ENCODE measurements around the gene PTPRF.

The PTPRF gene

GRCh38 chr1:43608827-43609226 lies 78.1 kb downstream of the PTPRF start:
- no peak for DNase-seq
- no peak for ATAC-seq

- no peak for DNase-seq
- ATAC-seq: no peak
Measured at GRCh38 chr1:43610339-43610738, 79.7 kb downstream of the PTPRF start.

- DNase-seq (no peak), ATAC-seq (no peak)
Measured at GRCh38 chr1:43611950-43612349, 81.3 kb downstream of the PTPRF start.

GRCh38 chr1:43612406-43612805 lies 81.7 kb downstream of the PTPRF start:
- ATAC-seq (no peak), DNase-seq (no peak)

- no peak for ATAC-seq
Measured at GRCh38 chr1:43613075-43613942, 82.6 kb downstream of the PTPRF start.

GRCh38 chr1:43614211-43614610 lies 83.5 kb downstream of the PTPRF start:
- DNase-seq: no peak
- ATAC-seq: no peak

More at GRCh38 chr1:43613075-43613942, 82.6 kb downstream of the PTPRF start:
- DNase-seq: no peak

- DNase-seq (no peak), ATAC-seq (no peak)
Measured at GRCh38 chr1:43614891-43615290, 84.2 kb downstream of the PTPRF start.

GRCh38 chr1:43616383-43616782 lies 85.7 kb downstream of the PTPRF start:
- no peak for ATAC-seq
- DNase-seq: no peak

- no peak for ATAC-seq
- DNase-seq: no peak
Measured at GRCh38 chr1:43617011-43617410, 86.3 kb downstream of the PTPRF start.

GRCh38 chr1:43617668-43618067 lies 87.0 kb downstream of the PTPRF start:
- ATAC-seq: no peak
- DNase-seq: no peak

- DNase-seq (no peak), ATAC-seq (no peak)
Measured at GRCh38 chr1:43618521-43619313, 88.0 kb downstream of the PTPRF start.

GRCh38 chr1:43619314-43619790 lies 88.7 kb downstream of the PTPRF start:
- ATAC-seq: no peak
- DNase-seq: no peak

GRCh38 chr1:43619996-43620920 lies 89.6 kb downstream of the PTPRF start:
- ATAC-seq (no peak), DNase-seq (no peak)

GRCh38 chr1:43620956-43621355 lies 90.3 kb downstream of the PTPRF start:
- ATAC-seq (no peak), DNase-seq (no peak)

GRCh38 chr1:43621386-43621785 lies 90.7 kb downstream of the PTPRF start:
- no peak for ATAC-seq
- no peak for DNase-seq

- no peak for ATAC-seq
- no peak for DNase-seq
Measured at GRCh38 chr1:43621861-43622260, 91.2 kb downstream of the PTPRF start.

GRCh38 chr1:43622471-43622870 lies 91.8 kb downstream of the PTPRF start:
- ATAC-seq (no peak), DNase-seq (no peak)

GRCh38 chr1:43622901-43623780 lies 92.5 kb downstream of the PTPRF start:
- ATAC-seq (no peak), DNase-seq (no peak)

- no peak for DNase-seq
- no peak for ATAC-seq
Measured at GRCh38 chr1:43625063-43625780, 94.5 kb downstream of the PTPRF start.

GRCh38 chr1:43632135-43632670 lies 101.5 kb downstream of the PTPRF start:
- no peak for ATAC-seq
- no peak for DNase-seq
